Activated T-cell treated with anti-CD3 and anti-CD28 coated beads for 48 hours (primary cell): ENCODE data around the gene DDAH1.
"Not testable (repeated sequence)": the region's sequence is repeated elsewhere in the genome, so short reads cannot be mapped to it uniquely, and the experiment has no call there.

Experiments
- DNase-seq: peaks from one replicate; pipeline ENCODE4 v3.0.0-alpha.2; 2020; ENCODE audit warnings: low read depth

Gene DDAH1

GRCh38 chr1:85359874-85360721 lies 104.9 kb downstream of the DDAH1 start:
- DNase-seq: no peak

GRCh38 chr1:85358702-85359438 lies 106.1 kb downstream of the DDAH1 start:
- no peak for DNase-seq

GRCh38 chr1:85357817-85358216 lies 107.1 kb downstream of the DDAH1 start:
- no peak for DNase-seq

GRCh38 chr1:85356130-85356529 lies 108.8 kb downstream of the DDAH1 start:
- DNase-seq: no peak

DNA sequence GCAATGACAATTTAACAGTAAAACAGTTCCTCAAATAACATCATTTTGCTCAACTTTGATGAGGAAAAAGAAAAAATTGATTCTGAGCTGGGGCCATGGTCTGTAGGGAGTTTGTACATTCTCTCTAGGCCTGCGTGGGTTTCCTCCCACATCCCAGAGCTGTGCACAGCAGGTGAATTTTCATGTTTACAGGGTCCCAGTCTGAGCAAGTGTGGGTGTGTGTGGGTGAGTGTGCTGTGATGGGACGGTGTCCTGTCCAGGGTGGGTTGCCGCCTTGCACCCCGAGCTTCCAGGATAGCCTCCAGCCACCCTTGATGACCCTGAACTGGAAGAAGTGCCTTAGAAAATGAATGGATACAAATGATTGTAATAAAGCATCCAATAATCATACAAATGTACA lies 112.9 kb downstream of the DDAH1 start:
- DNase-seq: no peak

- DNase-seq: no peak
Observed at GRCh38 chr1:85351202-85351828, 113.6 kb downstream of the DDAH1 start.

DNA sequence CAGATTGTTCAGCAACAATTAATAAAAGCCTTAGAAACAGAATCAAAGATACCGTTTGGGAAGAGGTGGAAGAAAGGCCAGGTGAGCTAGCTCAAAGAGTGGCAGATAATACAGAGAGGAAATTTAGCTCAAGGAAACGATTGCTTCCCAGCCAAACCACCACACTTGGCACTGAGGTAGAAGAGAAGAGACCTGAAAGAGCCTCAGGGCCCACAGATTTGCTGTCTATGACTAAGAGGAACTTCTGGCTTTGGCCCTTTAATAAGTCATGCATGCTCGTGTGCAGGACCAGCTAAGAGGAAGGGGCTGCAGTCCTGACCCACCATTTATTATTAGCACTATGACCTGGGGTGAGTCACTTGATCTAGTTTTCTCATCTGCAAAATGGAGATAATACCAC lies 115.7 kb downstream of the DDAH1 start:
- DNase-seq: no peak

- no peak for DNase-seq
Observed at GRCh38 chr1:85347908-85348307, 117.1 kb downstream of the DDAH1 start.

GRCh38 chr1:85347275-85347674 lies 117.7 kb downstream of the DDAH1 start:
- not testable (repeated sequence) for DNase-seq

GRCh38 chr1:85344256-85344694 lies 120.7 kb downstream of the DDAH1 start:
- DNase-seq: no peak

DNA sequence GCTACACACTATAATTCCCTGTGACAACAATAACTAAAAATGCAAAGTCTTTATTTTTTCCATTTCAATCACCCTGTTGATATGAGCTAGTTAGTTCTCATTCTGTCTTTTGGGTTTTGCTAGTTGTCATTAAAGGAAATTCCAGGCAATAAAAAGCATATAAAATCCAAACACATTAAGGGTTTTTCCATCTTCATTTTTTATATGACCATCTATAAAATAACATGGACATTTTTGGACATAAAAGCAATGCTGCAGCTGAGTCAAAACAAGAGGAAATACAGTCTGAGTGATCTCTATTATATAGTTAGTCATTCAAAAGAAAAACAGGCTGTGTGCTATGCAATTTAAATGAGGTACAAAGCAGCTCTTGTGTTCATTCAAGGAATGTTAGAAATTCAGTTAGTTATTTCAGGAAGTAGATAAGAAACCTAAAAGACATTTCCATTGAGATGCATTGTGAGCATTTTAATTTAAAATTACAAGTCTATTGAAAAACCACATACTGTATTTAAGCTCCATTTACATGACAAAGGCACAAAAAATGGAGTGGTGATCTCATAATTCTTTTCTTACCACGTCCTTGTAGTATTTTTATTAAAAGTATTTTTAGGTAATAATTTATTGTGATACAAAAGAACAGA lies 121.2 kb downstream of the DDAH1 start:
- no peak for DNase-seq

- no peak for DNase-seq
Observed at GRCh38 chr1:85343213-85343611, 121.7 kb downstream of the DDAH1 start.

DNA sequence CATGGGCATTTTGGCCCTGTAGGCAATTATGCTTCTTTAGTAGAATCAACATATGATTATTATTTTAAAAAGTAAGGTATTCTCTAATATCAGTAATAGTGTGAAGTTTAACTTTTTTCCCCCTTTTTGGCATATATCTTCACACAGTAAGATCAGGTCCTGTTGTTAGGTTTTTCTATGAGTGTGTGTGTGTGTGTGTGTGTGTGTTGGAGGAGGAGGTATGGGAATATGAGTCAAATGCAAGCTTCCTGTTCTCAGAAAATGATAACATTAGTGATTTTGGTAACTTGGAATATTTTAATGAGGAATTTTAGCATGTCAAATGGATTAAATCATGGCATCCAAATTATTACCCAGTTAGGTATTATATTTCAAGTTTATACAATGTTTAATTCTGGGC lies 122.8 kb downstream of the DDAH1 start:
- DNase-seq: no peak

DNA sequence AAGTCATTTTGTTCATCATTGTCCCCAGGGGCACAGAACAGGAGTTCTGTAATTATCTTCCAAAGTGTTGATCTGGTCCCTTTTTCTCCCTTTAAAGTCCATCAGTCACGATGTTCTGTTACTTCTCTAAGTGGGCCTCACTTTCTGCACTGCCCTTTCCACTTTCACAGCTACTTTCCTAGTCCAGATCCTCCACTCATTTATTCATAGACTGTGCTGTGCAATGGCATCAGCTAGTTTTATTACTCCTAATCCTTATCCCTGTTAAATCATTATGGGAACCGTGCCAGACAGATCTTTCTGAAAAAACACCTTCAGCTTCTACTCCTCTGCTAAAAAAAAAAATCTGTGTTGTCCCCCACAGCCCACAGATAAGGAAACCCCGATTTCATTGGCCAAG lies 124.5 kb downstream of the DDAH1 start:
- no peak for DNase-seq

DNA sequence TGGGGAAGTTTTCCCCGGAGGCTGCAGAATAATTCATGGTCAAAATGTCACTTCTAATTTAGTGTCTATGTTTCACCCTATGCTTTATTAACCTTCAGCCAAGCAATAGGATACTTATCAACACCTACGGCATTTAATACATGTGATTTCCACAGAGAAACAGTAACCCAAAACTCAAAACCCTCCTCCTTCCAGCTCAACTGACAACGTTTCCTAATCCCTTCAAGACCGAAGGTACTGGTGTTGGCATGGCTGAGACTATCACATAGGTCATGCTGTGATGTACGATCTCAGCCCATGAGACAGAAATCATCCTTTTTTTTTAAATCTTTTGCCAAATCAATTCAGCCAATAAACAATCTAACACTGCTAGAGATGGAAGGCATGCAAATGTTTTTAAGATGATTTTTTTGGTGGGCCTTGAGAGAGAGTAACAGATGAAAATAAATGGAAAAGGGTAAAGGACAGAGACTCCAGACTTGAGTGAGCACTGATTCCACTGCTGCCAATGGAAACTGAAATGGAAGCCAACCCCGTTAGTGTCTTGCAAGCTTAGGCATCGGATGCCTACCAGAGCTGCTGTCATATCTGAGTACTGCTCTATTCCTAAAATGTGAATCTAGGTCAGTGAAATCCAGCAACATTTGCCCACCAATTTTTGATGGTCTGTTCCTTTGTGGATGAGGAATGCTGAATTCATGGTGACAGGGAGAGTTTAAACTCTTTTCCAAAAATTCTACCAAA lies 125.1 kb downstream of the DDAH1 start:
- no peak for DNase-seq

DNA sequence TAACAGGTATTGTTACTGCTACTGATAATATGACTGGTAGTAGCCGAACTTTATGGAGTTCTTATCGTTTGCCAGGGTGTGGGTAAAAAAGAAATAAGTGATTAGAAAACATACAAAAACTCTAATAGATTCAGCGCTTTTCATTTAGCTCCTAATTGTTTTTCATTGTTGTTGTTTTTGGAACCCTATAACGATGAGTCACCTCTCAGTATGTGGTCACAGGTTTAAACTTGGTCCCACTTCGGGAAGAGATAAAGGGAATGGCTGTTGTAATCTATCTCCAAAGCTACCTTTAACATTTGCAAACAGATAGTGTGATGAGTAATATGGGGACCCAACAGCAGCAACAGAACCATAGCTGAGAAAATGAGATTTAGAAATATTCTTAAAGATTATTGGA lies 125.9 kb downstream of the DDAH1 start:
- no peak for DNase-seq

- DNase-seq: no peak
Observed at GRCh38 chr1:85334962-85335361, 130.0 kb downstream of the DDAH1 start.

DNA sequence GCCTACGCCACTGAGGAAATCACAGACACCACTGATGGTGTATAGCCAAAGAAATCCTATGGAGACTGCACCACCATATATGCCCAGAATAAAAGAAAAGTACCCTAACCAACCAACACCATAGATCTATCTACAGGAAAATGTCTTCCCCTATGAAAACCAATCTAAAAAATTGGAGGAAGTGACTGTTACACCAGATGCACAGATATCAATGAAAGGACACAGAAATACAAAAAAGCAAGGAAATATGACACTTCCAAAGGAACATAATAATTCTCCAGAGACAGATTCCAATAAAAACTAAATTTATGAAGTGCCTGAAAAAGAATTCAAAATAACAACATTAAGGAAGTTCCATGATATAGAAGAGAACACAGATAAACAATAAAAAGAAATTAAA lies 131.8 kb downstream of the DDAH1 start:
- DNase-seq: no peak

DNA sequence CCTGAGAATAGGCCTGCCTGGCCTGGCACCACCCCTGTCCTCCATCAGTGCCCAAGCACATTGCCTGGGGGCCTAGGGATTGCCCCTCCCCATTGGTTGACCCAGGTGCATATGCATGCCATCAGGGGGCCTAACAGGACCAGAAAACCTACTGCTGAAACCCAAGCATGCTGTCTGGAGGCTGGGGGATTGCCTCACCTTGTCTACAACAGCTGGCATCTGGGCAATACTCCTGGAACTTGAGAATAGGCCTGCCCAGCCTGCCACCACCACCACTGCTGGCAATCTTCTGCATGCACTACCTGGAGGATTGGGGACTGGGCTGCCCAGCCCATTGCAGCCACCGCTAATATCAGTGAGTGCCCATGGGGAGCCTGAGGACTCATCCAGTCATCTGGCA lies 132.4 kb downstream of the DDAH1 start:
- no peak for DNase-seq

DNA sequence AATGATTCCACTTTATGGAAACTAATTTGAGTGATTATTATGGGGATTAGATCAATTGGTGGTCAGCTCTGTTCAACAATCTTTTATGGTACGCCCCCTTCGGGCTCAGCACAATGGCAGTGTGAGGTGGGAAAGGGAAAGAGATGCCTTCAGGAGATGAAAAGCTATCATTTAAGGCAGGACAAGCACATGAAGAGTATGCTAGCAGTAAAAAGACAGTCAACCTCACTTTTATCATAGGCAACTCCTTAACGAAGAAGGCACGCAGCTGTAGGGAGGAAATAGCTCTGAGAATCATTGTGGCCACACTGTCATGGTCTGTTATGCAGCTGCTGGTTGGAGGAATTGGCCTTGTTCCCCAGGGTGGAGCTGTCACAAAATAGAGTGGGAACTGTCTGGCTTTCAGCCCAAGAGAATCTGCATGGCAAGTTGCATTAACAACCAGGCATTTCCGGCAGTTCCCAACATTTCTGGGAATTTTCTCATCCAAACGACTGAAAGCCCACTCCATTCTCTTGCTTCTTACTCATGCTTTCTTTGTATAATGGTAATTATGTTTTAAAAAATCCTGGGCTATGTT lies 134.2 kb downstream of the DDAH1 start:
- no peak for DNase-seq

- DNase-seq: no peak
Observed at GRCh38 chr1:85330214-85330631, 134.7 kb downstream of the DDAH1 start.
